Thyroid gland (tissue), 4 donors: ENCODE results near the gene PPP3R1. TPM values are rescaled to one million over a fixed set of nuclear protein-coding genes. Genes with fewer than 3 reads are reported as not detected.
A peak's percentile ranks its signal among the peaks of the same experiment; 100 is the strongest.

ENCODE experiments used
- DNase-seq, 2 donors: peaks; one replicate each; pipeline ENCODE4 v3.0.0-alpha.2; 2019
- H3K27ac ChIP-seq, 3 donors: fragments of 200-600 bp; sonication (generic); 1 replicate in 2 of 3; 2 replicates in 1 of 3; pipeline ENCODE4 v1.5.1; 2016 to 2019; ENCODE audit warnings: mild to moderate bottlenecking in 1 of 3, moderate library complexity in 1 of 3
- H3K27me3 ChIP-seq: fragments of 200-600 bp; sonication (generic); one replicate; pipeline ENCODE4 v1.5.1; 2019
- H3K36me3 ChIP-seq, 2 donors: fragments of 200-600 bp; sonication (generic); one replicate each; pipeline ENCODE4 v1.5.1; 2016 to 2019
- H3K4me1 ChIP-seq, 2 donors: fragments of 200-600 bp; sonication (generic); one replicate each; pipeline ENCODE4 v1.5.1; 2017 to 2019
- H3K4me3 ChIP-seq, 3 donors: fragments of 200-600 bp; sonication (generic); replicated peaks in 1 of 3; 1 replicate in 2 of 3; 2 replicates in 1 of 3; pipeline ENCODE4 v1.5.1; 2016; ENCODE audit warnings: mild to moderate bottlenecking in 1 of 3
- H3K9me3 ChIP-seq: fragments of 200-600 bp; sonication (generic); one replicate; pipeline ENCODE4 v1.5.1; 2017
- CTCF ChIP-seq, 6 experiments: fragments of 200-600 bp in 3 of 6; fragments of 450-650 bp in 3 of 6; sonication (generic) in 3 of 6; IDR thresholded peaks; one replicate each; pipeline ENCODE4 v1.5.1; 2016 to 2019; ENCODE audit warnings: antibody characterized with exemption in 6 of 6, mild to moderate bottlenecking in 2 of 6, inconsistent platforms in 1 of 6, moderate library complexity in 1 of 6
- POLR2A ChIP-seq, 2 donors: fragments of 450-650 bp; IDR thresholded peaks; one replicate each; pipeline ENCODE4 v1.6.1; 2017; ENCODE audit warnings: antibody characterized with exemption in 2 of 2, mild to moderate bottlenecking in 2 of 2, moderate library complexity in 1 of 2
- WGBS, 2 donors: methylation state at CpG; one replicate each; pipeline ENCODE4 v1.1.5; 2017; 5-methylcytosine and 5-hydroxymethylcytosine counted together
- intact Hi-C: fragments of 100-400 bp; cut with DNase I; formaldehyde crosslinking; loops from one replicate; pipeline ENCODE4 v1.15.1; 2023
- total RNA-seq, 4 donors: library from RNA; depleted of rRNA; stranded (reverse); fragments of >200 nt; gene quantifications; one replicate each; pipeline ENCODE4 v1.2.3, GENCODE V29; 2016

The PPP3R1 gene
- total RNA-seq, 4 donors from 2014 or later: 29.4 to 35.1 (median 31.4) TPM

DNA sequence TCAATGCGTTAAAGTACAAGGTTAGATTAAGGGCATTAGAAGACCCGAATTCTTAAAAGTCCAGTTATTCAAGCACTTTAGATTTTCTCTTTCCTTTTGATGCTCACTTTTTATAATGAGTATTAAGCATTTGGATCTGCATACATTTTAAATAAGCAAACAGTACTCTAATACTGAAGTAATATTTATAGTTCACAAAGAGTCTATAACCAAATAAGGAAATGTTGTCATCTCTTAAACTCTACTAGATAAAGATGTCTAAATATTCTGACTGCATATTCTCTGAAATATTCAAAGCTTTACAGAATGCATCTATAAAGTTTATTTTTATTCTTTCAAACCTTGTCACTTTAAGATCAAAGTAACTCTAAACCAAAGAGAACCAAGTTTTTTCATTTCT lies 25.5 kb downstream of the PPP3R1 start:
- H3K4me3 ChIP-seq: no peak overlapping the region
- intact Hi-C loops: no loop called here
- no peak for DNase-seq
- no peaks in the 10 kb centered on the region for H3K36me3 ChIP-seq
- 77 to 79% methylated on average over 2 of the region's 2 CpGs for WGBS, 2 donors
- H3K27ac ChIP-seq: no peak overlapping the region
- no peaks in the 10 kb centered on the region for H3K27me3 ChIP-seq
- H3K4me1 ChIP-seq: peaks cover 10 to 35% of the 10 kb centered on the region in 2 donors
- TF ChIP-seq CTCF (IDR thresholded peaks at IDR 0.05) (no peak), POLR2A (IDR thresholded peaks at IDR 0.05) (no peak)
- H3K9me3 ChIP-seq: no peaks in the 10 kb centered on the region

GRCh38 chr2:68225119-68225632 lies 27.2 kb downstream of the PPP3R1 start:
- intact Hi-C loops: no loop called here
- no peak overlapping the region for H3K27ac ChIP-seq
- peak; percentile 18 to 31 for DNase-seq

DNA sequence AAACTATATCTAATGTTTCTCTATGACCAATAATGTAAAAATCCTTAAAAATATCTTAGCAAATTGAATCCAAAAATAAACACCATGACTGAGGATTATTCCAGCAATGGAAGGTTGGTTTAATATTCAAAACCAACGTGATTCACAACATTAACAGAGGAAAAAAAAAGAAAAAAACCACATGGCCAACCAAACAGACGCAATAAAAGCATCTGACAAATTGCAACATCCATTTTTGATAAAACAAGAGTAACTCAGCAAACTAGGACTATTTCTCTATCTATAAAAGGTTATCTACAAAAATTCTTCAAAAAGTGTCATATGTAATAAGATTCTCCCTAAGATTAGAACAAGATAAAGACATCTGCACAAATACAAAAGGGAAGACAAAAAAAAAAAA lies 28.9 kb downstream of the PPP3R1 start:
- WGBS, 2 donors: 72 to 75% methylated on average over 2 of the region's 2 CpGs
- intact Hi-C loops: no loop called here
- no peaks in the 10 kb centered on the region for H3K36me3 ChIP-seq
- H3K4me3 ChIP-seq: no peak overlapping the region
- H3K27me3 ChIP-seq: no peaks in the 10 kb centered on the region
- H3K27ac ChIP-seq: no peak overlapping the region
- no peak for TF ChIP-seq POLR2A (IDR thresholded peaks at IDR 0.05)
- no peak for TF ChIP-seq CTCF (IDR thresholded peaks at IDR 0.05)
- no peak for DNase-seq
- H3K9me3 ChIP-seq: no peaks in the 10 kb centered on the region
- H3K4me1 ChIP-seq: peaks cover 15 to 18% of the 10 kb centered on the region in 2 donors

More at GRCh38 chr2:68225119-68225632, 27.2 kb downstream of the PPP3R1 start:
- 22 to 42% methylated on average over 2 of the region's 2 CpGs for WGBS, 2 donors
- H3K4me1 ChIP-seq: peaks cover 7 to 19% of the 10 kb centered on the region in 2 donors
- H3K36me3 ChIP-seq: no peaks in the 10 kb centered on the region
- no peaks in the 10 kb centered on the region for H3K9me3 ChIP-seq
- H3K27me3 ChIP-seq: no peaks in the 10 kb centered on the region
- no peak overlapping the region for H3K4me3 ChIP-seq
- no peak for TF ChIP-seq POLR2A (IDR thresholded peaks at IDR 0.05)
- no peak for TF ChIP-seq CTCF (IDR thresholded peaks at IDR 0.05)

GRCh38 chr2:68222287-68222686 lies 30.0 kb downstream of the PPP3R1 start:
- TF ChIP-seq CTCF (IDR thresholded peaks at IDR 0.05): no peak
- no peak for TF ChIP-seq POLR2A (IDR thresholded peaks at IDR 0.05)
- 97 to 98% methylated on average over 1 of the region's 1 CpG for WGBS, 2 donors
- Histone ChIP-seq H3K9me3 (no peaks in the 10 kb centered on the region), H3K27ac (no peak overlapping the region), H3K27me3 (no peaks in the 10 kb centered on the region), H3K36me3 (no peaks in the 10 kb centered on the region), H3K4me1 (peaks cover 19 to 27% of the 10 kb centered on the region in 2 donors), H3K4me3 (no peak overlapping the region)
- intact Hi-C loops: no loop called here
- DNase-seq: no peak

GRCh38 chr2:68218343-68218901 lies 33.9 kb downstream of the PPP3R1 start:
- Histone ChIP-seq H3K27ac (peak overlapping the region in 1 of 3 donors; percentile 13), H3K27me3 (no peaks in the 10 kb centered on the region), H3K4me1 (peaks cover 19 to 24% of the 10 kb centered on the region in 2 donors), H3K4me3 (no peak overlapping the region), H3K9me3 (no peaks in the 10 kb centered on the region), H3K36me3 (no peaks in the 10 kb centered on the region)
- no peak for DNase-seq
- 16 to 17% methylated on average over 1 of the region's 1 CpG for WGBS, 2 donors
- intact Hi-C loops: no loop called here
- no peak for TF ChIP-seq CTCF (IDR thresholded peaks at IDR 0.05)
- TF ChIP-seq POLR2A (IDR thresholded peaks at IDR 0.05): no peak
